Measurements from ENCODE around the gene RASGRP2. TPM values are rescaled to one million over a fixed set of nuclear protein-coding genes. Genes with fewer than 3 reads are reported as not detected.
A peak's percentile ranks its signal among the peaks of the same experiment; 100 is the strongest.

The RASGRP2 gene
- total and polyA plus RNA-seq, 2 donors (not counting 3 experiments of a cell fraction or from before 2014, with no cell fraction given), result 1.2 to 2.3 TPM

GRCh38 chr11:64771861-64772260, 27.9 kb upstream of the RASGRP2 start:
- no peak overlapping the region for H3K9ac ChIP-seq (replicated peaks; ENCODE audit: extremely low read depth, insufficient read depth, low read length)
- no peaks in the 10 kb centered on the region for H3K9me3 ChIP-seq (replicated peaks; ENCODE audit: control insufficient read depth, insufficient read depth, low read length)
- intact Hi-C loops (cut with micrococcal nuclease) (no loop called here), dilution Hi-C loops (cut with MboI; ENCODE audit: extremely low pct_ligation_motif_present, low sequenced_read_pairs) (no loop called here)
- no peak overlapping the region for H3K4me3 ChIP-seq (replicated peaks in 1 of 3; ENCODE audit: insufficient read depth in 1 of 3, low read depth in 1 of 3, low read length in 3 of 3)
- H3K4me2 ChIP-seq (ENCODE audit: insufficient read depth, low read length), result peak overlapping the region; percentile 48
- H3K9me1 ChIP-seq (replicated peaks; ENCODE audit: control insufficient read depth, extremely low read depth, insufficient read depth, low read length), result no peaks in the 10 kb centered on the region
- ChIA-PET CTCF (interaction anchor here (1.2 to 1.5 kb wide), 3 partner anchors 8 to 83 kb away, joined by 5 to 12 read pairs (median 6); partner anchors contain the start of gene PYGM), POLR2A (interaction anchor here (0.8 kb wide), 1 partner anchor 8 kb away, joined by 8 read pairs; no protein-coding TSS in a partner anchor)
- H2AFZ ChIP-seq (ENCODE audit: low read depth, low read length), result no peak overlapping the region
- H3K79me2 ChIP-seq (ENCODE audit: control insufficient read depth, insufficient read depth, low read length), result peaks cover 91% of the 10 kb centered on the region
- H3K27me3 ChIP-seq (ENCODE audit: control insufficient read depth in 2 of 2, insufficient read depth in 2 of 2, low read length in 2 of 2), result no peaks in the 10 kb centered on the region
- no TSS peak for BruUV-seq (replicated peaks)
- H3K36me3 ChIP-seq (ENCODE audit: control insufficient read depth in 2 of 2, extremely low read depth in 1 of 2, insufficient read depth in 2 of 2, low read length in 2 of 2), result peaks cover 64 to 81% of the 10 kb centered on the region in 2 experiments
- peaks cover 31% of the 10 kb centered on the region for H3K4me1 ChIP-seq (ENCODE audit: control insufficient read depth, extremely low read depth, insufficient read depth, low read length)
- H4K20me1 ChIP-seq (replicated peaks; ENCODE audit: control insufficient read depth, extremely low read depth, insufficient read depth, low read length), result peaks cover 23% of the 10 kb centered on the region
- FAIRE-seq, result no peak
- H3K27ac ChIP-seq (ENCODE audit: insufficient read depth, low read depth, low read length), result no peak overlapping the region
- DNase-seq (ENCODE audit: low read depth, low spot score), result no peak
- TF ChIP-seq JUN (IDR thresholded peaks at IDR 0.05; ENCODE audit: borderline replicate concordance, insufficient read depth, insufficient read length, low read depth) (no peak), MYC (IDR thresholded peaks at IDR 0.05; ENCODE audit: low read depth, low read length) (no peak)

GRCh38 chr11:64770120-64770519, 26.2 kb upstream of the RASGRP2 start:
- FAIRE-seq (no peak), DNase-seq (ENCODE audit: low read depth, low spot score) (no peak)
- Histone ChIP-seq H3K36me3 (ENCODE audit: control insufficient read depth in 2 of 2, extremely low read depth in 1 of 2, insufficient read depth in 2 of 2, low read length in 2 of 2) (peaks cover 65 to 68% of the 10 kb centered on the region in 2 experiments), H3K9ac (replicated peaks; ENCODE audit: extremely low read depth, insufficient read depth, low read length) (no peak overlapping the region), H3K79me2 (ENCODE audit: control insufficient read depth, insufficient read depth, low read length) (peaks cover 77% of the 10 kb centered on the region), H3K4me2 (ENCODE audit: insufficient read depth, low read length) (no peak overlapping the region), H3K9me1 (replicated peaks; ENCODE audit: control insufficient read depth, extremely low read depth, insufficient read depth, low read length) (no peaks in the 10 kb centered on the region), H3K27me3 (ENCODE audit: control insufficient read depth in 2 of 2, insufficient read depth in 2 of 2, low read length in 2 of 2) (no peaks in the 10 kb centered on the region), H3K4me3 (replicated peaks in 1 of 3; ENCODE audit: insufficient read depth in 1 of 3, low read depth in 1 of 3, low read length in 3 of 3) (no peak overlapping the region), H3K9me3 (replicated peaks; ENCODE audit: control insufficient read depth, insufficient read depth, low read length) (no peaks in the 10 kb centered on the region), H2AFZ (ENCODE audit: low read depth, low read length) (no peak overlapping the region), H3K4me1 (ENCODE audit: control insufficient read depth, extremely low read depth, insufficient read depth, low read length) (peaks cover 20% of the 10 kb centered on the region), H4K20me1 (replicated peaks; ENCODE audit: control insufficient read depth, extremely low read depth, insufficient read depth, low read length) (peaks cover 14% of the 10 kb centered on the region), H3K27ac (ENCODE audit: insufficient read depth, low read depth, low read length) (no peak overlapping the region)
- CTCF ChIA-PET, result no interaction called here
- dilution Hi-C loops (cut with MboI; ENCODE audit: extremely low pct_ligation_motif_present, low sequenced_read_pairs), result no loop called here
- intact Hi-C loops (cut with micrococcal nuclease), result no loop called here
- POLR2A ChIA-PET, result no interaction called here
- TF ChIP-seq GATA2 (IDR thresholded peaks at IDR 0.05; ENCODE audit: insufficient read depth, insufficient read length, low read depth, low read length) (no peak), POLR2AphosphoS5 (IDR thresholded peaks at IDR 0.05; ENCODE audit: insufficient read depth, low read depth, low read length) (no peak), MYC (IDR thresholded peaks at IDR 0.05; ENCODE audit: low read depth, low read length) (no peak), EZH2 (IDR thresholded peaks at IDR 0.05; ENCODE audit: borderline replicate concordance, low read depth, low read length, severe bottlenecking) (no peak), MAX (IDR thresholded peaks at IDR 0.05; ENCODE audit: insufficient read depth, insufficient read length) (no peak), JUN (IDR thresholded peaks at IDR 0.05; ENCODE audit: borderline replicate concordance, insufficient read depth, insufficient read length, low read depth) (no peak), CTCF (IDR thresholded peaks at IDR 0.05; ENCODE audit: extremely low read depth in 1 of 2, insufficient read depth in 1 of 2, low read depth in 1 of 2, low read length in 2 of 2) (no peak), FOS (IDR thresholded peaks at IDR 0.05; ENCODE audit: borderline replicate concordance, insufficient read depth, low read length) (no peak), POLR2A (IDR thresholded peaks at IDR 0.05; ENCODE audit: low read depth, low read length) (no peak)
- BruUV-seq (replicated peaks), result no TSS peak
